PC-3 (cell line): ENCODE results near the gene DMGDH. TPM values are rescaled to one million over a fixed set of nuclear protein-coding genes. Genes with fewer than 3 reads are reported as not detected.

Experiments used
- ATAC-seq: fragments of 200-7000 bp; cut with Tn5 transposase; 2 replicates; pipeline ENCODE4 v1.9.1; 2020; ENCODE audit warnings: mild to moderate bottlenecking, moderate library complexity
- BruUV-seq: library from RNA; stranded (reverse); fragments of 400-500 nt; replicated peaks from 2 replicates; lab custom pipeline; 2021; lab: Mats Ljungman, UMichigan
- CTCF ChIA-PET: fragments of 300-600 bp; sonication (Branson Sonifier 250); formaldehyde crosslinking; loops from one replicate; lab custom pipeline; 2022; ENCODE audit warnings: antibody characterized with exemption; lab: Charles Lee
- POLR2A ChIA-PET: fragments of 300-600 bp; sonication (Branson Sonifier 250); formaldehyde crosslinking; loops from one replicate; lab custom pipeline; 2022; ENCODE audit warnings: antibody characterized with exemption; ENCODE audit not compliant: unreplicated experiment; lab: Charles Lee
- DNase-seq: peaks from one replicate; pipeline ENCODE4 v3.0.0-alpha.2; 2015
- H2AFZ ChIP-seq: fragments of 300-600 bp; sonication (generic); 2 replicates; pipeline ENCODE4 v1.6.0; 2016; ENCODE audit warnings: antibody characterized with exemption, low read length
- H3F3A ChIP-seq: fragments of 300-600 bp; sonication (generic); one replicate; pipeline ENCODE4 v1.6.0; 2017; ENCODE audit warnings: antibody characterized with exemption, low read length, control low read depth, mild to moderate bottlenecking; ENCODE audit not compliant: unreplicated experiment
- H3K27ac ChIP-seq: fragments of 300-600 bp; sonication (generic); 2 replicates; pipeline ENCODE4 v1.5.1; 2016; ENCODE audit warnings: mild to moderate bottlenecking, low read length
- H3K27me3 ChIP-seq: fragments of 300-600 bp; sonication (generic); 2 replicates; pipeline ENCODE4 v1.6.1; 2016; ENCODE audit warnings: low read length, mixed read lengths
- H3K36me3 ChIP-seq: fragments of 300-600 bp; sonication (generic); 2 replicates; pipeline ENCODE4 v1.6.1; 2016; ENCODE audit warnings: low read depth, mixed run types, low read length, mixed read lengths
- H3K4me1 ChIP-seq: fragments of 300-600 bp; sonication (generic); 2 replicates; pipeline ENCODE4 v1.5.1; 2016; ENCODE audit warnings: low read length; ENCODE audit not compliant: insufficient read depth
- H3K4me2 ChIP-seq: fragments of 300-600 bp; sonication (generic); 2 replicates; pipeline ENCODE4 v1.6.0; 2016; ENCODE audit warnings: low read length
- H3K4me3 ChIP-seq: fragments of 300-600 bp; sonication (generic); 2 replicates; pipeline ENCODE4 v1.5.1; 2016; ENCODE audit warnings: mild to moderate bottlenecking, low read length, mixed read lengths
- H3K79me2 ChIP-seq: fragments of 300-600 bp; sonication (generic); 2 replicates; pipeline ENCODE4 v1.6.1; 2017; ENCODE audit warnings: low read length, mixed read lengths
- H3K9ac ChIP-seq: fragments of 300-600 bp; sonication (generic); 2 replicates; pipeline ENCODE4 v1.6.0; 2016; ENCODE audit warnings: mild to moderate bottlenecking, low read length
- H3K9me2 ChIP-seq: fragments of 300-600 bp; sonication (generic); replicated peaks from 2 replicates; pipeline ENCODE4 v1.6.1; 2016; ENCODE audit warnings: mixed run types, low read length, mixed read lengths
- H3K9me3 ChIP-seq: fragments of 300-600 bp; sonication (generic); 2 replicates; pipeline ENCODE4 v1.6.1; 2016; ENCODE audit warnings: low read length, mixed read lengths
- H4K20me1 ChIP-seq: fragments of 300-600 bp; sonication (generic); 2 replicates; pipeline ENCODE4 v1.6.1; 2016; ENCODE audit warnings: low read length, mixed read lengths
- CTCF ChIP-seq: fragments of 300-600 bp; sonication (generic); conservative IDR thresholded peaks from 2 replicates; pipeline ENCODE4 v1.5.1; 2017; ENCODE audit warnings: antibody characterized with exemption, low read depth, mild to moderate bottlenecking, low read length
- EZH2 ChIP-seq: fragments of 300-600 bp; sonication (generic); IDR thresholded peaks from one replicate; pipeline ENCODE4 v1.6.1; 2017; ENCODE audit warnings: antibody characterized with exemption, mild to moderate bottlenecking, low read length; ENCODE audit not compliant: unreplicated experiment
- EZH2phosphoT487 ChIP-seq: fragments of 300-600 bp; sonication (generic); IDR thresholded peaks from 2 replicates; pipeline ENCODE4 v1.6.1; 2018; ENCODE audit warnings: mild to moderate bottlenecking, antibody characterized with exemption, low read length, borderline replicate concordance
- intact Hi-C: fragments of 100-400 bp; cut with micrococcal nuclease; formaldehyde crosslinking; loops from 2 replicates; pipeline ENCODE4 v1.9.0; 2023
- total RNA-seq: library from RNA; depleted of rRNA; stranded (reverse); fragments of >200 nt; gene quantifications from 2 replicates; pipeline ENCODE4 v1.2.3, GENCODE V29; 2014

DMGDH gene
- total RNA-seq, 1 experiment from 2014 or later = not detected

GRCh38 chr5:79030663-79031484 lies 38.6 kb downstream of the DMGDH start:
- ATAC-seq = no peak
- no peaks in the 10 kb centered on the region for H3K36me3 ChIP-seq
- POLR2A ChIA-PET = no interaction called here
- no TSS peak for BruUV-seq
- intact Hi-C loops = no loop called here
- H3K4me2 ChIP-seq = no peak overlapping the region
- H3K27ac ChIP-seq = no peak overlapping the region
- no peaks in the 10 kb centered on the region for H3K79me2 ChIP-seq
- no peaks in the 10 kb centered on the region for H3K4me1 ChIP-seq
- H3K9me3 ChIP-seq = no peaks in the 10 kb centered on the region
- no peaks in the 10 kb centered on the region for H3K9me2 ChIP-seq
- no peaks in the 10 kb centered on the region for H3F3A ChIP-seq
- no peaks in the 10 kb centered on the region for H4K20me1 ChIP-seq
- TF ChIP-seq EZH2phosphoT487 (no peak), EZH2 (no peak), CTCF (no peak)
- H3K4me3 ChIP-seq = no peak overlapping the region
- H3K9ac ChIP-seq = no peak overlapping the region
- H3K27me3 ChIP-seq = no peaks in the 10 kb centered on the region
- no peak for DNase-seq
- no peak overlapping the region for H2AFZ ChIP-seq
- CTCF ChIA-PET = no interaction called here

- intact Hi-C loops = loop anchor here (1.0 to 10.0 kb wide), 3 partner anchors 108 to 440 kb away; no protein-coding TSS in a partner anchor
- Histone ChIP-seq H3K9me3 (no peaks in the 10 kb centered on the region), H3K4me2 (peak overlapping the region; percentile 18), H2AFZ (peak overlapping the region; percentile 40), H3K27ac (no peak overlapping the region), H3K4me3 (no peak overlapping the region; the same call in 1 of the 2 replicates), H3K9ac (no peak overlapping the region), H3K9me2 (no peaks in the 10 kb centered on the region), H3K36me3 (no peaks in the 10 kb centered on the region), H3K79me2 (no peaks in the 10 kb centered on the region), H4K20me1 (no peaks in the 10 kb centered on the region), H3K27me3 (no peaks in the 10 kb centered on the region), H3K4me1 (no peaks in the 10 kb centered on the region), H3F3A (no peaks in the 10 kb centered on the region)
- no TSS peak for BruUV-seq
- ATAC-seq = peak; percentile 54; the same call in 1 of the 2 replicates
- ChIA-PET POLR2A (no interaction called here), CTCF (interaction anchor here (0.5 to 6.2 kb wide), 9 partner anchors 11 to 210 kb away, joined by 3 to 176 read pairs (median 3); partner anchors contain the start of gene ARSB)
- TF ChIP-seq EZH2 (no peak), CTCF (peak; percentile 90)
- DNase-seq = peak; percentile 68
Observed at GRCh38 chr5:79025054-79025472, 44.4 kb downstream of the DMGDH start.

- no peaks in the 10 kb centered on the region for H3F3A ChIP-seq
- ATAC-seq (no peak), DNase-seq (no peak)
- no peaks in the 10 kb centered on the region for H3K9me2 ChIP-seq
- TF ChIP-seq EZH2phosphoT487 (no peak), CTCF (no peak), EZH2 (no peak)
- H3K27ac ChIP-seq = no peak overlapping the region
- no peaks in the 10 kb centered on the region for H3K4me1 ChIP-seq
- no TSS peak for BruUV-seq
- H2AFZ ChIP-seq = no peak overlapping the region
- H3K36me3 ChIP-seq = no peaks in the 10 kb centered on the region
- H4K20me1 ChIP-seq = no peaks in the 10 kb centered on the region
- no peaks in the 10 kb centered on the region for H3K9me3 ChIP-seq
- H3K4me3 ChIP-seq = no peak overlapping the region
- intact Hi-C loops = loop anchor here (2.0 to 10.0 kb wide), 5 partner anchors 93 to 833 kb away; no protein-coding TSS in a partner anchor
- POLR2A ChIA-PET = no interaction called here
- CTCF ChIA-PET = interaction anchor here (6.2 kb wide), 1 partner anchor 108 kb away, joined by 176 read pairs; no protein-coding TSS in a partner anchor
- no peak overlapping the region for H3K4me2 ChIP-seq
- no peaks in the 10 kb centered on the region for H3K79me2 ChIP-seq
- no peak overlapping the region for H3K9ac ChIP-seq
- no peaks in the 10 kb centered on the region for H3K27me3 ChIP-seq
Observed at GRCh38 chr5:79023947-79024346, 45.5 kb downstream of the DMGDH start.
